ENCODE data around the gene NNT. TPM values are rescaled to one million over a fixed set of nuclear protein-coding genes. Genes with fewer than 3 reads are reported as not detected.
"Not testable (repeated sequence)": the region's sequence is repeated elsewhere in the genome, so short reads cannot be mapped to it uniquely, and the experiment has no call there.

The NNT gene
- total RNA-seq, 1 donor from 2014 or later, result 54.2 TPM

DNA sequence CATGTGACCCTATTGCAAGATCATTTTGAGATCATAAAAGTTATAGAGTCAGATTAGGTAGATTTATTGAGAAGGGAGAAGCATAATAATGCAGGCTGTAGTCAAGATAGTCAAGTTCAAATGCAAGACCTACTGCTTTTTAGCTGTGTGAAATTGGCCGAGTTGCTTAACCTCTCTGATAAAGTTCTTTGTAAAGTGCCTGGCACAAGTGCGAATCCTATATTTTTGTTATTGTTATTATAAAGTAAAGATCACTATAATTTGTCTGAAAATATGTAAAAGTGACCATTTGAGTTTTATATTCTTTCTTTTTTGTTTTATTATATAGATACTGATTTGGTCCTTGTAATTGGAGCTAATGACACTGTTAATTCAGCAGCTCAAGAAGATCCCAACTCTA is 99.3 kb downstream of the NNT start:
- no peak for DNase-seq (ENCODE audit: extremely low read depth, low read depth, low spot score)

DNA sequence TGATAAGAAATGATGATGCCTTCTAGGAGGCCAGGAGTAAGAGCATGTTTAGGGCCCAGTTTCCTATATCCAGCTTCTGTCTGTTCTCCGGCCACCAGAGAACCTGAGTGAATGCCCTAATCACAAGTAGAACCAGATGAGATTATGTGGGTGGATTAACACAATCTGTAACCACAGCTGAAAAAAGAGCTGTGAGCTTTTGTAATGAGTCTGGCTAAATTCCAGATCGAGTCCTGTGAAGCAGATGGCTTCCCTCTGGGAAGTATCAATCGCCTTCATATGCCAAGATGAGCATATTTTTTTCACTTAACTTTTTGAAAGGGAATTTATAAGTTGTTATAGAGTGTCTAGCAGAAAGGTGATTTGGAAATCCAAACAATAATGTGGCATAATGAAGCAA is 99.8 kb downstream of the NNT start:
- DNase-seq (ENCODE audit: extremely low read depth, low read depth, low spot score), result no peak

DNA sequence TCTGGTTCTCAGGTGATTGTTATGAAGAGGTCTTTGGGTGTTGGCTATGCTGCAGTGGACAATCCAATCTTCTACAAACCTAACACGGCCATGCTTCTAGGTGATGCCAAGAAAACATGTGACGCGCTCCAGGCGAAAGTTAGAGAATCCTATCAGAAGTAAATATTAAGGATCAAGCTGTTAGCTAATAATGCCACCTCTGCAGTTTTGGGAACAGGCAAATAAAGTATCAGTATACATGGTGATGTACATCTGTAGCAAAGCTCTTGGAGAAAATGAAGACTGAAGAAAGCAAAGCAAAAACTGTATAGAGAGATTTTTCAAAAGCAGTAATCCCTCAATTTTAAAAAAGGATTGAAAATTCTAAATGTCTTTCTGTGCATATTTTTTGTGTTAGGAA is 101.3 kb downstream of the NNT start:
- DNase-seq (ENCODE audit: extremely low read depth, low read depth, low spot score), result no peak

DNA sequence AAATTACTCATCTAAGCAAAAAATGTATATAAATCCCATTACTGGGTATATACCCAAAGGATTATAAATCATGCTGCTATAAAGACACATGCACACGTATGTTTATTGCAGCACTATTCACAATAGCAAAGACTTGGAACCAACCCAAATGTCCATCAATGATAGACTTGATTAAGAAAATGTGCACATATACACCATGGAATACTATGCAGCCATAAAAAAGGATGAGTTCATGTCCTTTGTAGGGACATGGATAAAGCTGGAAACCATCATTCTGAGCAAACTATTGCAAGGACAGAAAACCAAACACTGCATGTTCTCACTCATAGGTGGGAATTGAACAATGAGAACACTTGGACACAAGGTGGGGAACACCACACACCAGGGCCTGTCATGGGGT is 103.6 kb downstream of the NNT start:
- not testable (repeated sequence) for DNase-seq (ENCODE audit: extremely low read depth, low read depth, low spot score)

DNA sequence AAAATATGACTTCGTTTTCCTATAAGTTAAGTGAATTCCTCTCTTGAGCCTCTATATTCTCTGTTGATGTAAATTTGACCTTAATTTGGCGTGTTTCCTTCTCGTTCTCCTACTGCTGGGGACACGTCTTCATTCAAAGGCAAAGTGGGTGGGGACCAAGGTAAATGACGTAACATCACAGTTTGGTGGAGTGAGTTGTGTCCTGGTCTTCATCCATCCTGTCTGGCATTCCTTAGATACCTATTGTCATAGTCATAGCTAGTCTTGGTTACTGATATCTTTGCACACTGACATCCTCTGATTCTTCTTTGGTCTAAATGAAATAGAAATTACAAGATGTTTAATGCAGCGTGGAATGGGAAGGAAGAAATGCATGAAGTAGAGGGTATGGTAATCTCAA is 108.5 kb downstream of the NNT start:
- DNase-seq (ENCODE audit: extremely low read depth, low read depth, low spot score), result no peak

DNA sequence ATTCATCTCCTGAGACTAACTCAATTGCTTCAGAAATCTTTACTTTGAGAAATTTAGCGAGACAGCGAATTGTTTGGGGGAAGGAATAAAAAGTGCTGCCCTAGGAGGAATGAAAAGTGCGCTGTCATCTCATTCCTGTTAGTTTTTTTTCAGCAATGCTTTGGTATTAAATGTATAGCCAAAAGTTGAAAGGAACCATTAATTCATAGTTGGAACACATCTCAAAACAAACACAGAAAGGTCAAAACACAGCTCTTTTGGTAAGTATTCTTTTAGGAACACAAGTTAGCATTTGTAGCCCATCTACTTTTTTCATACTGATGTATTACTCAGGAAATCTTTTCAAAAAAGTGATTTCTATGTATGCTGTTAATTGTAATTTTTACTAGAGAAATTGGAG is 109.1 kb downstream of the NNT start:
- DNase-seq (ENCODE audit: extremely low read depth, low read depth, low spot score), result no peak

DNA sequence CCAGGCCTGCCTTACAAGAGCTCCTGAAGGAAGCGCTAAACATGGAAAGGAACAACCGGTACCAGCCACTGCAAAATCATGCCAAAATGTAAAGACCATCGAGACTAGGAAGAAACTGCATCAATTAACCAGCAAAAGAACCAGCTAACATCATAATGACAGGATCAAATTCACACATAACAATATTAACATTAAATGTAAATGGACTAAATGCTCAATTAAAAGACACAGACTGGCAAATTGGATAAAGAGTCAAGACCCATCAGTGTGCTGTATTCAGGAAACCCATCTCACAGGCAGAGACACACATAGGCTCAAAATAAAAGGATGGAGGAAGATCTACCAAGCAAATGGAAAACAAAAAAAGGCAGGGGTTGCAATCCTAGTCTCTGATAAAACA is 116.8 kb downstream of the NNT start:
- DNase-seq (ENCODE audit: extremely low read depth, low read depth, low spot score), result not testable (repeated sequence)

DNA sequence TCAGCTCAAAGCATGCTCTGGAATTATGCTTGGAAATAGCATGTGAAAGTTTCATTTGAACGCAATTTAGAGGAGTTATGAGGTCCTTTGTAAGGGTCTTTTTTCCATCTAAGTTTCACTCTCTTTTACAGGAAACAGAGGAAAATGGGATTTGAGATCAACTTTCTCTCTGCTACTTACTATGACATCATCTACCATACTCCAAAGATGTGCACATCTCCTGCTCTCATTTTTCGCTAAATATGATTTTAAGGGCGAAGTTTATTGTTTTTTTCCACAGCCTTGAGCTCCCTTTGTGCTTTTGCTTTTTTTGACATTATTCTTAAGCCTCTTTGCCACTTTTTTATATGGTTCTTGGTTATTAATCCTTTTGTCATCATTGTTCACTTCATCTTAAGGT is 125.6 kb downstream of the NNT start:
- DNase-seq (ENCODE audit: extremely low read depth, low read depth, low spot score), result no peak

DNA sequence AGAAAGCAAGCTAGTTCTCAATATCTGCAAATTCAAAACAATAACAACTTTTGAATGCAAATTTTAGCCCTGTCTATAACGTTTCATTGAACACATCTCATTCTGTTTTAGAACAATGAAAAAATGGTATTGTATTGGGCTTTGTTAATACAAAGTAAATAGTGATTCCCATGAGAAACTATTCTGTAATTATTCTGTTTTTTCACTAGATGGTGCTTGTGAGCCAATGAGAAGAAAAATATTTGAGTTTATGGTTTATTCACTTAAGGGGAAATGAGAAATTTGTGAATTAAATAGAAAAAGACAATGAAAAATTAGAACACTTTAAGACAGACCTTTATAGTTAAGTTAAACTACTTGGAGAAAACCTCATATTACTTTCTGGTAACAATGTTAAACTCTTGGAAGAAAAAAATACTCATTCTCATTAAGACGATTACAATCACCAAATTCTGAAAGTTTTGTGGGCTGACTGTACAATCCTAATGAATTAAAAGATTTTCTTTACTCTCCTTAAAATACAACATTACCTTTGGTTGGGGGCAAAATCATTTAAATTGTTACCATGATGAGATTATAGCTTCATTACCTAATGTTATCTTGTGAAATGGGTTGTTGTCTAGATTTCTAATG is 127.0 kb downstream of the NNT start:
- peak; percentile 4 for DNase-seq (ENCODE audit: extremely low read depth, low read depth, low spot score)

DNA sequence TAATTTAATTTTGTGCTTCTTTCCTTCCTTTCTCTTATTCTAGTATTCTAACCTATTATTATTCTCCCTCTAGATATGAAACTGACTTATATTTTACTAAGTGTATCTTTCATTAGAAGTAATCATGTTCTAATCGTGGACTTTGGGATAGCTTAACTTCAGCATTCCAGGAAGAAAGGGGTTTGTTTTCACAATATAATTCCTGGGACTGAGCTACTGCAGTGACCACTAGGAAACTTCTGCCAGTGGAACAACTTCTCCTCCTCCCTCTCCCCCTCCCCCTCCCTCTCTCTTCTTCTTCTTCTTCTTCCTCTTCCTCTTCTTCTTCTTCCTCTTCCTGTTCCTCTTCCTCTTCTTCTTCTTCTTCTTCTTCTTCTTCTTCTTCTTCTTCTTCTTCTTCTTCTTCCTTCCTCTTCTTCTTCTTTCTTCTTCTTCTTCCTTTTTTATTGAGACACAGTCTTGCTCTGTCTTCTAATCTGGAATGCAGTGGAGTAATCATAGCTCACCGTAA is 127.9 kb downstream of the NNT start:
- no peak for DNase-seq (ENCODE audit: extremely low read depth, low read depth, low spot score)

DNA sequence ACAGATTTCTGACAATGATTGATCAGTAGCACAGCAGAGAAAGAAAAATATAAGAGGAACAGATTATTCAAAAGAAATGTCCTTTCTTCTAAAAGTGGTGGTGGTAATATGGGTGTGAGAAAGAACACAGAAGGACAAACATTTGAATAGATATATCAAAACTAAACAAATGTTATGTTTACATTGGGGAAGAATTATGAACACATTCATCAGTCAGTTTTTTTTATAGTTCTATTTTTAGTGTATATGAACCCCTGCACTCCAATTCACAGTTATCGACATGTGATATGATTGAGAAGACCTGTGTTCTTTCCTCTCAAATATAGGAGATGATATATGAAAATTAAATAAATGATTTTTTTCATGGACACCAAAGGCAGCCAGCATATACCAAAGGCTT is 128.6 kb downstream of the NNT start:
- DNase-seq (ENCODE audit: extremely low read depth, low read depth, low spot score), result no peak

DNA sequence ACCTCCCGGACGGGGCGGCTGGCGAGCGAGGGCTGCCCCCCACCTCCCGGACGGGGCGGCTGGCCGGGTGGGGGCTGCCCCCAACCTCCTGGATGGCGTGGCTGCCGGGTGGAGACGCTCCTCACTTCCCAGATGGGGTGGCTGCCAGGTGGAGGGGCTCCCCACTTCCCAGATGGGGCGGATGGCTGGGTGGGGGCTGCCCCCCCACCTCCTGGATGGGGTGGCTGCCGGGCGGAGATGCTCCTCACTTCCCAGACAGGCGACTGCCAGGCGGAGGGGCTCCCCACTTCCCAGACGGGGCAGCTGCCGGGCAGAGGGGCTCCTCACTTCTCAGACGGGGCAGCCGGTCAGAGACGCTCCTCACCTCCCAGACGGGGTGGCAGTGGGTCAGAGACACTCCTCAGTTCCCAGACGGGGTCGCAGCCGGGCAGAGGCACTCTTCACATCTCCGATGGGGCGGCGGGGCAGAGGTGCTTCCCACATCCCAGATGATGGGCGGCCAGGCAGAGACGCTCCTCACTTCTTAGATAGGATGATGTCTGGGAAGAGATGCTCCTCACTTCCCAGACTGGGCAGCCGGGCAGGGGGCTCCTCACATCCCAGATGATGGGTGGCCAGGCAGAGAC is 143.1 kb downstream of the NNT start:
- not testable (repeated sequence) for DNase-seq (ENCODE audit: extremely low read depth, low read depth, low spot score)

DNA sequence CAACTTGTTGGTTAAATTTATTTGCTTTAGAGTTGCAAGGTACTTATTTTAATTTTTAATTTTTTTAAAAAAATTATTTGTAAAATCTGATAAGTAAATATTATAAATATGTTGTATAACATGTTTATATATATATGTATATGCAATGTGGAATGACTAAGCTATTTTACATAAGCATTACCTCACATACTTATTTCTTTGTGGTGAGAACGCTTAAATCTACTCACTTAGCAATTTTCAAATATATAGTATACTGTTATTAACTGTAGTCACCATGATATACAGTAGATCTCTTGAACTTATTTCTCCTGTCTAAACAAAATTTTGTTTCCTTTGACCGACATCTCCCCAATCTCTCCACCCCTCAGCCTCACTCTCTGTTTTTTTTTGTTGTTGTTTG is 147.8 kb downstream of the NNT start:
- DNase-seq (ENCODE audit: extremely low read depth, low read depth, low spot score), result no peak

DNA sequence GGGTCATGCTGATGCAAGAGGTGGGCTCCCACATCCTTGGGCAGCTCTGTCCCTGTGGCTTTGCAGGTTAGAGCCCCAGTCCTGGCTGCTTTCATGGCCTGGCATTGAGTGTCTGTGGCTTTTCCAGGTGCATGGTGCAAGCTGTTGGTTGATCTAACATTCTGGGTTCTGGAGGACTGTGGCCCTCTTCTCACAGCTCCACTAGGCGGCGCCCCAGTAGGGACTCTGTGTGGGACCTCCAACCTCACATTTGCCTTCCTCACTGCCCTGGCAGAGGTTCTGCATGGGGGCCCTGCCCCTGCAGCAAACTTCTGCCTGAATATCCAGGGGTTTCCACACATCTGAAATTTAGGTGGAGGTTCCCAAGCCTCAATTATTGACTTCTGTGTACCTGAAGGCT is 150.1 kb downstream of the NNT start:
- DNase-seq (ENCODE audit: extremely low read depth, low read depth, low spot score), result no peak

Other genes with a start within 250 kb of the NNT start
- gene CCL28, start 190.8 kb upstream of the NNT start, total RNA-seq, result 0.53 and 0.87 TPM in 2 replicates
- gene TMEM267, start 119.3 kb upstream of the NNT start, total RNA-seq, result 11.4 and 13.8 TPM in 2 replicates
- gene C5orf34, start 88.0 kb upstream of the NNT start, total RNA-seq, result 0.73 and 1.4 TPM in 2 replicates
- 103 and 107 TPM in 2 replicates for gene PAIP1, start 46.1 kb upstream of the NNT start, total RNA-seq

All from glomerular endothelial cell (primary cell).